Activated naive CD8-positive, alpha-beta T cell treated with anti-CD3 and anti-CD28 coated beads for 36 hours (primary cell): ENCODE measurements around the gene AMOTL2. TPM values are rescaled to one million over a fixed set of nuclear protein-coding genes. Genes with fewer than 3 reads are reported as not detected.

Experiments used
- DNase-seq: peaks from one replicate; pipeline ENCODE4 v3.0.0; 2021
- H3K27ac Mint-ChIP-seq: one replicate; pipeline ENCODE4 v1.8.0; 2022; ENCODE audit warnings: mild to moderate bottlenecking, moderate library complexity, mixed read lengths
- H3K27me3 Mint-ChIP-seq: one replicate; pipeline ENCODE4 v1.8.0; 2022; ENCODE audit warnings: mild to moderate bottlenecking, mixed read lengths
- H3K36me3 Mint-ChIP-seq: one replicate; pipeline ENCODE4 v1.8.0; 2021; ENCODE audit warnings: mild to moderate bottlenecking, mixed read lengths
- H3K4me1 Mint-ChIP-seq: one replicate; pipeline ENCODE4 v1.8.0; 2021; ENCODE audit warnings: mixed read lengths
- H3K4me3 Mint-ChIP-seq: one replicate; pipeline ENCODE4 v1.8.0; 2022; ENCODE audit warnings: mild to moderate bottlenecking, moderate library complexity, mixed read lengths
- H3K9me3 Mint-ChIP-seq: one replicate; pipeline ENCODE4 v1.8.0; 2022; ENCODE audit warnings: mixed read lengths
- total RNA-seq, 2 experiments: library from RNA; stranded (reverse); gene quantifications; one replicate each; pipeline ENCODE4 v1.2.3, GENCODE V29; 2021

Gene AMOTL2
- total RNA-seq, 2 experiments from 2014 or later: not detected

DNA sequence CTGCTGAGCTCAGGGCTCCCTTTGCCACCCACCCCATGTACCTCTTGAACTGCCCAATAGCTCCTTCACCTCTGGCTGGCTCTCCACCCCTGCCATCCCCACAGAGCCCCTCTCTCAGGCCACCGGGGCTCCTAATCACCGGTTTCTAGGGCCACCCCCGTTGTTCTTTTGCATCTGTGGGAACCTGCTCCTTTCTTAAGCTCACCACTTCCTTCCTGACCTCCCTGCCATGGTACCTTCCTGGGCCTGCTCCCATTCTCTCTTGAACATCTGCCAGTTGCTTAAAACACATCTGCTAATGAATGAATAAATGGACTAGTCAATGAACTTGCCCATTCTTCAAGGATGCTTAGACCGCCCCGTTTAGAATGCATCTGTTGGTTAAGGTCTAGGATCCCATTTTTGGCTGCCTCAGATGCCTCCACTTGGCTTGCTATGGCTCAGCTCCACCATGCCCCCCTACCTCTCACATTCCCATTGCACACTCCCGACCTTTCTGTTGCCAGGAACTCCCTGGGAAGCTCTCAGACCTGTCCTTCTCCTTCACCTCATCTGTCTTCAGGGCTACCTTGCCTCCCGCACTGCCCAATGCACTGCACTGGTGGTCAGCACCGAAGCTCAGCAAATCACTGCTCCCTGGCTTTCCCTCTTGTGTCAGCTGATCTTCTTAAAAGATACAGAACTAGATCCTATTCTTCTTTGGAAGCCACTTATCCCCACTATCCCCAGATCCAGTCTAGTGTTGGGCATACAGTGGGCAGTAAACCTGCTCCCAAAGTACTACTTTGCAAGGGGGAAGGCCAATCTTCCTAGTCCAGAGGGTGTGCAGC is 9.1 kb downstream of the AMOTL2 start:
- H3K36me3 Mint-ChIP-seq: no peaks in the 10 kb centered on the region
- no peaks in the 10 kb centered on the region for H3K9me3 Mint-ChIP-seq
- peaks cover 15% of the 10 kb centered on the region for H3K4me1 Mint-ChIP-seq
- no peak overlapping the region for H3K27ac Mint-ChIP-seq
- DNase-seq: no peak
- H3K27me3 Mint-ChIP-seq: peaks cover 9% of the 10 kb centered on the region
- H3K4me3 Mint-ChIP-seq: peak overlapping the region; percentile 47

- Mint-ChIP-seq H3K36me3 (no peaks in the 10 kb centered on the region), H3K27ac (no peak overlapping the region), H3K9me3 (no peaks in the 10 kb centered on the region), H3K27me3 (peaks cover 10% of the 10 kb centered on the region), H3K4me3 (peak overlapping the region; percentile 58), H3K4me1 (peaks cover 15% of the 10 kb centered on the region)
- no peak for DNase-seq
These were observed 9.9 kb downstream of the AMOTL2 start for GRCh38 chr3:134364061-134364935.

DNA sequence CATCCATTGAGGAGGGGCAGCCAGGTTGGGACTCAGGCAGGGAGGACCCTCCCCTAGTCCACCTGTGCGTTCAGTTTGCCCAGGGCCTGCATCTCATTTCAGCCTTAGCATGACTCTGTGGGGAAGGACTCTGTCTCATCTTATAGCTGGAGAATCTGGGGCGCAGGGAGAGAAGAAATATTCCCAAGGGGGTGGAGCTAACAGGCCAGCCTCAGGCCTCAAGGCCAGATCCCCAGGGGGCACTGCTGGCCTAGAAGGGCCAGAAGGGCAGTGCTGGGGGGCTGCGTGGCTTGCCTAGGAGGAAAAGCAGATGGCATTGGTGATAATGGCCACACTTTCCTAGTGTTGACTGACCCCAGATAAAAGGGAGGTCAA is 10.9 kb downstream of the AMOTL2 start:
- Mint-ChIP-seq H3K9me3 (no peaks in the 10 kb centered on the region), H3K4me1 (peaks cover 15% of the 10 kb centered on the region), H3K36me3 (no peaks in the 10 kb centered on the region), H3K27me3 (peaks cover 10% of the 10 kb centered on the region), H3K27ac (no peak overlapping the region), H3K4me3 (peak overlapping the region; percentile 58)
- no peak for DNase-seq

- peaks cover 10% of the 10 kb centered on the region for H3K27me3 Mint-ChIP-seq
- no peak overlapping the region for H3K27ac Mint-ChIP-seq
- H3K36me3 Mint-ChIP-seq: no peaks in the 10 kb centered on the region
These were observed 11.4 kb downstream of the AMOTL2 start for GRCh38 chr3:134362670-134363380.

GRCh38 chr3:134362221-134362620 is 12.0 kb downstream of the AMOTL2 start:
- Mint-ChIP-seq H3K27me3 (peaks cover 10% of the 10 kb centered on the region), H3K27ac (no peak overlapping the region), H3K4me3 (no peak overlapping the region)

More at GRCh38 chr3:134362670-134363380, 11.4 kb downstream of the AMOTL2 start:
- Mint-ChIP-seq H3K9me3 (no peaks in the 10 kb centered on the region), H3K4me1 (peaks cover 15% of the 10 kb centered on the region), H3K4me3 (no peak overlapping the region)
- DNase-seq: no peak

DNA sequence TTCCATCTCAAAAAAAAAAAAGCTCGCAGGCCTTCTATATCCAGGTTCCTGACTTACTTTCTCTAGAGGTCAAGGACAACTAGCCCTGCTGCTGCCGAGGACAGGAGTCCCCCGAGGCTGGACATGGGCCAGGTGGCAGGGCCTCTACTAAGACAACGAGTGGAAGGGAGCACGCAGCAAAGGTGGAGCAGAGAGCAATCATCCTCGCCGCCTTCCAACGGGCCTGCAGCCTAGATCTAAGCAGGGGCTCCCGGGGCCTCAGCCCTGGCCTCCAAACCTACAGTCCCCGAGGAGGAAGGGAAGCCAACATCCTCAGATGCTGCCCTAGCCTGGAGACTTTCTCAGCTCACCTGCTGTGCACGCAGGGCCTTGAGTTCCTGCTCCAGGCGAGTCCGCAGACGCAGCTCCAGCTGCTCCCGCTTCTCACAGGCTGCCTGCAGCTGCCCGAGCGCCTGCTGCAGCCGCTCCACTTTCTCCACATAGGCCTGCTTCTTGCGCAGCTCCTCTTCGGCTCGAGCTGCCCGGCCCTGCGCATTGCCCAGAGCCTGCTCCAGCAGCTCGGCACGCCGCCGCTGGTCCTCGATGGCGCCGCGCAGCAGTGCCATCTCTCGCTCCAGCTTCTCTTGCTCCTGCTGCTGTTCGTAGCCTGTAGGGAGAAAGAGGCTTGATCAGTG is 12.9 kb downstream of the AMOTL2 start:
- Mint-ChIP-seq H3K36me3 (no peaks in the 10 kb centered on the region), H3K4me1 (peaks cover 15% of the 10 kb centered on the region), H3K27ac (no peak overlapping the region), H3K9me3 (no peaks in the 10 kb centered on the region), H3K27me3 (peaks cover 10% of the 10 kb centered on the region), H3K4me3 (no peak overlapping the region)
- no peak for DNase-seq

More at GRCh38 chr3:134362221-134362620, 12.0 kb downstream of the AMOTL2 start:
- H3K9me3 Mint-ChIP-seq: no peaks in the 10 kb centered on the region
- peaks cover 15% of the 10 kb centered on the region for H3K4me1 Mint-ChIP-seq
- H3K36me3 Mint-ChIP-seq: no peaks in the 10 kb centered on the region
- DNase-seq: no peak

DNA sequence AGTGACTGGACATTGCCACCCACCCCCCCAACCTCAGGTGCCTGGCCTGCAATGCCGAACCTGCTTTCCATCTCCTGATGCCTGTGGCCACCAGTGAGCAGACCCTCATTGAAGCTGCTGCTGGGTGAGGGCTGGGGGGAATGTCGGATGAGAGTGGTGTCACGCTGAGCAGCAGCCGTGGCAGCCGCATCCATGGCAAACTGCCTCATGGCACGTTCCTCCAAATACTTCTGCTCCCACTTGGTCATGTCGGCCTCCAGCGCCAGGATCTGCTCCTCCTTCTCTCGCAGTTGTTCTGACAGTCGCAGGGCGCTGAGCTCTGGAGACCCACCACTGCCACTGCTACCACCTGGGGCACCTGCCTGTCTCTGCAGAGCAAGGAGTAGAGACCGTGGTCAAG is 14.2 kb downstream of the AMOTL2 start:
- Mint-ChIP-seq H3K4me1 (peaks cover 14% of the 10 kb centered on the region), H3K4me3 (no peak overlapping the region), H3K36me3 (no peaks in the 10 kb centered on the region), H3K9me3 (no peaks in the 10 kb centered on the region), H3K27ac (no peak overlapping the region), H3K27me3 (peaks cover 10% of the 10 kb centered on the region)
- no peak for DNase-seq

DNA sequence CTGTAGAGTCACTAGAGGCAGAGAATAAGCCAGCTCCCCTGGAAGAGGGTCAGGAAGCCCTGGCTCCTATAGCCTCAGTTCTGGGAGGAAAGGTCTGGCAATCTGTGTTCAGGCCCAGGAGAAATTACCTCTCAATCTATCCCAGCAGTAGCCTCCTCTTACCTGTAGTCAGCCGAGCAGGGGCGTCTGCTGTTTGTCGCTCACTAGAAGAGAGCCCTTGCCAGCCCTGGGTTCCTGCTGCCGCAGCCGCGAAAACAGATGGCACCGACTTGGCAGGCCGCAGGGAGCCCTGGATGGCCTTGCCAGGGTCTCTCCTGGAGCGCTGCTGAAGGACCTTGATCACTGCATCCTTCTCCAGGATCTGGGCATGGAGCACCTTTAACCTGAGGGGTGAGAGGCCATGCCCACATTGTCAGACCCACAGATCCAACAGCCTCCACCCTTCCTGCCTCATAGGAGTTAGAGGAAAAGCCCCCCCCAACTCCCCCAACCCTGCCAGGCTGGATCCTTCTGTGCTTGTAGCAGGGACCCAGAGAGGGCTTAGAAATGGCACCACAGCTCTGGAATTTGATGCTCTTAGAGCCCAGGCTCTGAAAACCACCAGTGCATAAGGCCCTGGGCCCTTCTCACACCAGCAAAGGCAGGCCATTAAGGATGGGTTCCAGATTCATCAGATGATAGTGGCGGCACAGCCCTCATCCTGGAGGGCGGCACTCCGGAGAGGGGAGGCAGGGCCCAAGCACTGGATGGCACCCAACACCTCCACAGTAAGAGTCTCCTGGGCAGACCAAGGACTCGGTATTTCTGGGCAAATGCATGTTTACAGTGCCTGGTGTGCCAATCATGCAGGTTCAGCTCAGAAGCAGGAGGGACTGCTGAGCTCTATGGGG is 14.9 kb downstream of the AMOTL2 start:
- Mint-ChIP-seq H3K9me3 (no peaks in the 10 kb centered on the region), H3K4me1 (peaks cover 7% of the 10 kb centered on the region), H3K27ac (no peak overlapping the region), H3K27me3 (peaks cover 10% of the 10 kb centered on the region), H3K36me3 (no peaks in the 10 kb centered on the region), H3K4me3 (no peak overlapping the region)
- DNase-seq: no peak

DNA sequence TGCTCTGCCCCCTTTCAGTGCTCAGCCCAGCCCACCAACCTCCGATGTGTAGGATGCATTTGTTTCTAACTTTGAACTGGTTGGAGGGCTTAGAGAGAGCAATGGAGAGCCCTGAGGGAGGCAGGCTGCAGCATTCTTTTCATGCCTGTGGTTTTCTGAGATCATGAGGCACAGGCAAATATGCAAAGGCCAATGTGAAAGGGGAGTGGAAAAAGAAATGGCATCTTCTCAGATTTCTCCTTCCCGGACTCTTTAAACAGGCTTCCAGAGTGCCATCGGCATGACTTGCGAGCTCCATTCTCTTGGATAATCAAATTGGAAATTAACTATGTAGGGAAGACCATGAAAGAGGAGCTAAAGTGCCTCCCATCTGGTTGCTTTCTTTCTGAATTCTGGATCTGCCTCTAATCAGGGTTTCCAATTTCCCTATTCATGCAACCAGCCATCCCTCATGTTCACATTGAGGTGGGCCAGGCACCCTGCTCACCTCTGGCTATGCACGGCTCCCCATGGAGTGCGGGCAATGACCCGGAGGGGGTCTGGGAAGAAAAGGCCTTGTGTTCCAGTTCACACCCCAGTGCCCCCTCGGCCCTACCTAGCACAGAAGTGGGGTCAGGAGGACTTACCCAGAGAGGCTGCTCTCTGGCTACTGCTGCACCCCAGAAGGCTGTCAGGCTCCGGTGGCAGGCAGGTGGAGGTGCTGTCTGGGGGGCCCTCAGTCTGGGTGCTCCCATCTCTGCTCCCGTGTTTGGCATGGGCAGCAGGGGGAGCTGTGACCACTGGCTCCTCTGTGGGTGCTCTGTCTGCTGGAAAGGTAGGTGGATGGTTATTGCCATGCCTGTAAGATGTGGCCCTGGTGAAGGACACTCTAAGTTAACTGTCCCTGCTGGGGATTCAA is 16.1 kb downstream of the AMOTL2 start:
- peak; percentile 18 for DNase-seq
- Mint-ChIP-seq H3K9me3 (no peaks in the 10 kb centered on the region), H3K4me1 (peaks cover 3% of the 10 kb centered on the region), H3K4me3 (no peak overlapping the region), H3K27me3 (peaks cover 6% of the 10 kb centered on the region), H3K36me3 (no peaks in the 10 kb centered on the region), H3K27ac (no peak overlapping the region)

DNA sequence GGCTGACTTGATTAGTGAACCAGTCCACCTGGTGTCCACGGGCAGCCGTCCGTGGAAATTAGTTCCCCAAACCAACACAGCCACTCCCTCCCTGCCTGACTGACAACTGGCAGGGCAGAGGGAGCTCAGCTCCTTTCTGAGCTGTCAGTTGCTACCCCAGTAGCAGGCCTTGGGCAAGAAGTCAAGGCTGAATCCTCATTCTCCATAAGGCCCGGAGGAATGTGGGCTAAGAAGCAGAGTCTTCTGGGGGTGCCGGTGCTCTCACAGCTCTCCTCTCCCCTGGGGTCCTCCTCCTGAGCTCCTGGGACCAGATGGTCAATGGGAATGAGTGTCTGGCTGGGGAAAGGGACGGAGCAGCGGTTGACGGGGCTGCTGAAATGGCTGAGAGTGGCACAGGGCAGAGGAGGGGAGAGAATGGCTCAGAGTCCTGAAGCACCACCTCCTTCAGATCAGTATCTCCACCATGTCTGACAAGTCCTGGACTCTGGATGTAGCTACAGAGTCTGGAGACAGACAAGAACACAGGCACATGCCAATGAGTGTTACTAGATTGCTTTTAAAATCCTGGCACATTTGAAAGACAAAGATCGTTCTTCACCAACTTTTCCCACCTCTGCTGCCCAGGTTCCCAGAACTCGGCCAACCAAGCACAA is 16.9 kb downstream of the AMOTL2 start:
- Mint-ChIP-seq H3K27ac (no peak overlapping the region), H3K9me3 (no peaks in the 10 kb centered on the region), H3K27me3 (peaks cover 3% of the 10 kb centered on the region), H3K36me3 (no peaks in the 10 kb centered on the region), H3K4me1 (no peaks in the 10 kb centered on the region), H3K4me3 (no peak overlapping the region)
- no peak for DNase-seq

DNA sequence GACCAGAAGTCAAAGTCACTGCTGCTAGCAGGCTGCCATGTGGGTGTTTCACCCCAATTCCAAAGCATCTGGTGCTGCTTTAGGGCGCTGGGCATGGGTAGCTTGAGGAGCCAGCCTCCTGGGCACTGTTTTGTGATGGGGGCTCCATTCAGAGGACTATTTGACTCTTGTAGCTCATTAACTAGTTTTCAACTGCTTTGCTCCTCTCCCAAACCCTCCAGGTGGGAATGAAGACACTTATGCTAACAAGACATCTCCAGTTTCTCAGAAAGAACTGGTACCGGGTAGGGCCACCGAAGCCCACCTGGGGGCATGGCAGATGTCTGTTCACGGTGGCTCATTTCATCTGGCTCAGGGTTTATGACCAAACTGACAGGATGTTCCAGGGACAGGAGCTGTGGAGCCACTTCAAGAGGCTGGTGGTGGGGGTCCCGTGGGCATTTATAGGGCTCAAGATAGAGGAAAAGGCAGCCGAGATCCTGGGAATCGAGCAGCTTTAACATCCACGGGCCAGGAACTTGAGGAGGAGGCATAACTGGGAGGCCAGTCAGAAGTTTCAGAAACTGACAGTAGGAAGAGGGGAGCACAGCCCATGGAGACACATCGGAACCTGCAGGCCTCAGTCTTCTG is 17.7 kb downstream of the AMOTL2 start:
- peaks cover 3% of the 10 kb centered on the region for H3K27me3 Mint-ChIP-seq
- no peak overlapping the region for H3K4me3 Mint-ChIP-seq
- no peaks in the 10 kb centered on the region for H3K4me1 Mint-ChIP-seq
- H3K27ac Mint-ChIP-seq: no peak overlapping the region
- no peaks in the 10 kb centered on the region for H3K36me3 Mint-ChIP-seq
- H3K9me3 Mint-ChIP-seq: no peaks in the 10 kb centered on the region
- DNase-seq: no peak

GRCh38 chr3:134355416-134355815 is 18.8 kb downstream of the AMOTL2 start:
- Mint-ChIP-seq H3K27me3 (peaks cover 3% of the 10 kb centered on the region), H3K9me3 (no peaks in the 10 kb centered on the region), H3K27ac (no peak overlapping the region), H3K4me3 (no peak overlapping the region), H3K4me1 (no peaks in the 10 kb centered on the region), H3K36me3 (no peaks in the 10 kb centered on the region)
- no peak for DNase-seq
